HepG2 (cell line): ENCODE results near the gene ZNF324B. TPM values are rescaled to one million over a fixed set of nuclear protein-coding genes. Genes with fewer than 3 reads are reported as not detected.

Experiments used
- AKAP8 ChIP-seq: sonication (generic); formaldehyde crosslinking; IDR thresholded peaks from 2 replicates; pipeline ENCODE4 v1.5.1; 2020; ENCODE audit warnings: mild to moderate bottlenecking, missing genetic modification reagents
- EED ChIP-seq: sonication (generic); formaldehyde crosslinking; IDR thresholded peaks from 2 replicates; pipeline ENCODE4 v1.5.0; 2020; ENCODE audit warnings: mild to moderate bottlenecking, missing genetic modification reagents
- GTF2F1 ChIP-seq: fragments of 150-350 bp; IDR thresholded peaks from 2 replicates; pipeline ENCODE4 v1.6.1; 2014; ENCODE audit warnings: low read length
- HNRNPK ChIP-seq: fragments of 200-400 bp; formaldehyde crosslinking; IDR thresholded peaks from 2 replicates; pipeline ENCODE4 v1.6.1; 2018; ENCODE audit warnings: low read length, low read depth, moderate library complexity, mild to moderate bottlenecking; ENCODE audit not compliant: poor library complexity, severe bottlenecking
- IRX3 ChIP-seq: sonication (generic); formaldehyde crosslinking; IDR thresholded peaks from 2 replicates; pipeline ENCODE4 v1.8.1; 2023; ENCODE audit warnings: mild to moderate bottlenecking, low read depth, missing genetic modification reagents, borderline replicate concordance
- MYPOP ChIP-seq: sonication (generic); formaldehyde crosslinking; IDR thresholded peaks from 2 replicates; pipeline ENCODE4 v1.8.1; 2023; ENCODE audit warnings: mild to moderate bottlenecking, moderate library complexity, missing genetic modification reagents
- PBX2 ChIP-seq: IDR thresholded peaks from 2 replicates; pipeline ENCODE4 v1.6.1; 2016; ENCODE audit warnings: control low read depth
- POGZ ChIP-seq: sonication (generic); formaldehyde crosslinking; IDR thresholded peaks from 2 replicates; pipeline ENCODE4 v1.4.0; 2020; ENCODE audit warnings: mild to moderate bottlenecking, missing genetic modification reagents
- RFXAP ChIP-seq: sonication (generic); formaldehyde crosslinking; IDR thresholded peaks from 2 replicates; pipeline ENCODE4 v1.4.0; 2020; ENCODE audit warnings: missing genetic modification reagents, borderline replicate concordance
- SAP130 ChIP-seq: IDR thresholded peaks from 2 replicates; pipeline ENCODE4 v1.6.1; 2016; ENCODE audit warnings: low read depth
- SNRNP70 ChIP-seq: fragments of 200-400 bp; formaldehyde crosslinking; IDR thresholded peaks from 2 replicates; pipeline ENCODE4 v1.6.1; 2017; ENCODE audit warnings: mild to moderate bottlenecking, low read depth, low read length, moderate library complexity
- SYNCRIP ChIP-seq: fragments of 200-400 bp; formaldehyde crosslinking; IDR thresholded peaks from 2 replicates; pipeline ENCODE4 v1.6.1; 2018; ENCODE audit warnings: mild to moderate bottlenecking, low read depth, low read length; ENCODE audit not compliant: insufficient read depth
- ZFP36L1 ChIP-seq: sonication (generic); formaldehyde crosslinking; IDR thresholded peaks from 2 replicates; pipeline ENCODE4 v1.8.0; 2022; ENCODE audit warnings: mild to moderate bottlenecking, missing genetic modification reagents, moderate library complexity
- ZFP36L2 ChIP-seq: sonication (generic); formaldehyde crosslinking; IDR thresholded peaks from 2 replicates; pipeline ENCODE4 v1.4.0; 2020; ENCODE audit warnings: missing genetic modification reagents
- ZIK1 ChIP-seq: sonication (generic); formaldehyde crosslinking; IDR thresholded peaks from 2 replicates; pipeline ENCODE4 v1.5.0; 2020; ENCODE audit warnings: mild to moderate bottlenecking, low read depth, missing genetic modification reagents, borderline replicate concordance
- ZNF331 ChIP-seq: sonication (generic); formaldehyde crosslinking; IDR thresholded peaks from 2 replicates; pipeline ENCODE4 v1.4.0; 2020; ENCODE audit warnings: missing genetic modification reagents
- ZNF431 ChIP-seq: sonication (generic); formaldehyde crosslinking; IDR thresholded peaks from 2 replicates; pipeline ENCODE4 v1.9.0; 2022; ENCODE audit warnings: missing genetic modification reagents, low read depth, mild to moderate bottlenecking, borderline replicate concordance
- ZNF44 ChIP-seq: sonication (generic); formaldehyde crosslinking; IDR thresholded peaks from 2 replicates; pipeline ENCODE4 v1.5.1; 2020; ENCODE audit warnings: mild to moderate bottlenecking, missing genetic modification reagents
- ZNF567 ChIP-seq: sonication (generic); formaldehyde crosslinking; IDR thresholded peaks from 2 replicates; pipeline ENCODE4 v1.8.1; 2023; ENCODE audit warnings: mild to moderate bottlenecking, missing genetic modification reagents, borderline replicate concordance
- ZNF766 ChIP-seq: sonication (generic); formaldehyde crosslinking; IDR thresholded peaks from 2 replicates; pipeline ENCODE4 v1.5.0; 2020; ENCODE audit warnings: missing genetic modification reagents, borderline replicate concordance
- ZNF816 ChIP-seq: sonication (generic); formaldehyde crosslinking; IDR thresholded peaks from 2 replicates; pipeline ENCODE4 v1.8.0; 2022; ENCODE audit warnings: missing genetic modification reagents, mild to moderate bottlenecking, borderline replicate concordance
- ZSCAN31 ChIP-seq: sonication (generic); formaldehyde crosslinking; IDR thresholded peaks from 2 replicates; pipeline ENCODE4 v1.5.0; 2020; ENCODE audit warnings: low read depth, mild to moderate bottlenecking, missing genetic modification reagents
- polyA plus RNA-seq, 8 experiments: library from polyadenylated mRNA; depleted of rRNA in 3 of 8; stranded (reverse) in 7 of 8; unstranded in 1 of 8; fragments of >200 nt; fragmentation: Illumina TruSeq in 4 of 8; extraction: Trizol in 4 of 8; gene quantifications; 2 replicates each; pipeline versions ENCODE4 v1.2.1 to v1.2.3, GENCODE V29; 2011 to 2016; ENCODE audit warnings: low read depth in 4 of 8, missing spikeins in 1 of 8, mixed read lengths in 1 of 8; ENCODE audit not compliant: insufficient read depth in 1 of 8
- total RNA-seq, 5 experiments: library from RNA; depleted of rRNA; stranded (reverse); fragments of >200 nt; fragmentation: Illumina TruSeq; extraction: Trizol; gene quantifications; 2 replicates each; pipeline ENCODE4 v1.2.3, GENCODE V29; 2016; ENCODE audit warnings: low read depth in 1 of 5
- TF ChIP-seq, protein P1 (sequence below): IDR thresholded peaks from 2 replicates; pipeline ENCODE4 v1.4.0; 2020; ENCODE audit warnings: mild to moderate bottlenecking, missing genetic modification reagents

Gene ZNF324B
- total and polyA plus RNA-seq, 2 of the 13 experiments (the other 11 are each of a cell fraction or from before 2014, with no cell fraction given) = 0.53 to 3.0 TPM

- TF ChIP-seq ZNF44 (CRISPR knock-in tag) (peak; percentile 76), ZNF567 (CRISPR knock-in tag) (peak; percentile 47; the same call in 1 of the 2 replicates), ZSCAN31 (CRISPR knock-in tag) (0 out of 2 replicates have a peak, but pooled peaks have one; percentile 50), IRX3 (CRISPR knock-in tag) (0 out of 2 replicates have a peak, but pooled peaks have one; percentile 66), RFXAP (no peak), ZFP36L2 (peak; percentile 26; the same call in 1 of the 2 replicates), ZFP36L1 (CRISPR knock-in tag) (no peak), GTF2F1 (no peak), ZNF816 (peak; percentile 82; the same call in 1 of the 2 replicates), SNRNP70 (no peak), ZNF766 (CRISPR knock-in tag) (no peak; the same call in 1 of the 2 replicates), ZNF331 (CRISPR knock-in tag) (peak; percentile 26; the same call in 1 of the 2 replicates), AKAP8 (CRISPR knock-in tag) (0 out of 2 replicates have a peak, but pooled peaks have one; percentile 20), ZNF431 (CRISPR knock-in tag) (0 out of 2 replicates have a peak, but pooled peaks have one; percentile 66), SAP130 (peak; percentile 96), EED (CRISPR knock-in tag) (no peak), ZIK1 (CRISPR knock-in tag) (peak; percentile 57; the same call in 1 of the 2 replicates), PBX2 (CRISPR knock-in tag) (no peak), HNRNPK (peak; percentile 18), POGZ (CRISPR knock-in tag) (no peak), SYNCRIP (no peak), MYPOP (CRISPR knock-in tag) (peak; percentile 65)
- TF ChIP-seq, protein P1, sequence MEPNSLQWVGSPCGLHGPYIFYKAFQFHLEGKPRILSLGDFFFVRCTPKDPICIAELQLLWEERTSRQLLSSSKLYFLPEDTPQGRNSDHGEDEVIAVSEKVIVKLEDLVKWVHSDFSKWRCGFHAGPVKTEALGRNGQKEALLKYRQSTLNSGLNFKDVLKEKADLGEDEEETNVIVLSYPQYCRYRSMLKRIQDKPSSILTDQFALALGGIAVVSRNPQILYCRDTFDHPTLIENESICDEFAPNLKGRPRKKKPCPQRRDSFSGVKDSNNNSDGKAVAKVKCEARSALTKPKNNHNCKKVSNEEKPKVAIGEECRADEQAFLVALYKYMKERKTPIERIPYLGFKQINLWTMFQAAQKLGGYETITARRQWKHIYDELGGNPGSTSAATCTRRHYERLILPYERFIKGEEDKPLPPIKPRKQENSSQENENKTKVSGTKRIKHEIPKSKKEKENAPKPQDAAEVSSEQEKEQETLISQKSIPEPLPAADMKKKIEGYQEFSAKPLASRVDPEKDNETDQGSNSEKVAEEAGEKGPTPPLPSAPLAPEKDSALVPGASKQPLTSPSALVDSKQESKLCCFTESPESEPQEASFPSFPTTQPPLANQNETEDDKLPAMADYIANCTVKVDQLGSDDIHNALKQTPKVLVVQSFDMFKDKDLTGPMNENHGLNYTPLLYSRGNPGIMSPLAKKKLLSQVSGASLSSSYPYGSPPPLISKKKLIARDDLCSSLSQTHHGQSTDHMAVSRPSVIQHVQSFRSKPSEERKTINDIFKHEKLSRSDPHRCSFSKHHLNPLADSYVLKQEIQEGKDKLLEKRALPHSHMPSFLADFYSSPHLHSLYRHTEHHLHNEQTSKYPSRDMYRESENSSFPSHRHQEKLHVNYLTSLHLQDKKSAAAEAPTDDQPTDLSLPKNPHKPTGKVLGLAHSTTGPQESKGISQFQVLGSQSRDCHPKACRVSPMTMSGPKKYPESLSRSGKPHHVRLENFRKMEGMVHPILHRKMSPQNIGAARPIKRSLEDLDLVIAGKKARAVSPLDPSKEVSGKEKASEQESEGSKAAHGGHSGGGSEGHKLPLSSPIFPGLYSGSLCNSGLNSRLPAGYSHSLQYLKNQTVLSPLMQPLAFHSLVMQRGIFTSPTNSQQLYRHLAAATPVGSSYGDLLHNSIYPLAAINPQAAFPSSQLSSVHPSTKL = 0 out of 2 replicates have a peak, but pooled peaks have one; percentile 12
These were observed 43.0 kb upstream of the ZNF324B start, which contains the start of gene ZNF584 (continued) for GRCh38 chr19:58408152-58409009.
